CD4-positive, alpha-beta T cell treated with Interferon alpha-2 for 1 hour (primary cell): ENCODE results near the gene BMP7.
"Not testable (repeated sequence)": the region's sequence is repeated elsewhere in the genome, so short reads cannot be mapped to it uniquely, and the experiment has no call there.

Source experiments
- DNase-seq, 2 donors: peaks; one replicate each; pipeline ENCODE4 v3.0.0-alpha.2; 2020 to 2022

BMP7 gene

GRCh38 chr20:57209413-57209812 is 57.0 kb downstream of the BMP7 start:
- no peak for DNase-seq

DNA sequence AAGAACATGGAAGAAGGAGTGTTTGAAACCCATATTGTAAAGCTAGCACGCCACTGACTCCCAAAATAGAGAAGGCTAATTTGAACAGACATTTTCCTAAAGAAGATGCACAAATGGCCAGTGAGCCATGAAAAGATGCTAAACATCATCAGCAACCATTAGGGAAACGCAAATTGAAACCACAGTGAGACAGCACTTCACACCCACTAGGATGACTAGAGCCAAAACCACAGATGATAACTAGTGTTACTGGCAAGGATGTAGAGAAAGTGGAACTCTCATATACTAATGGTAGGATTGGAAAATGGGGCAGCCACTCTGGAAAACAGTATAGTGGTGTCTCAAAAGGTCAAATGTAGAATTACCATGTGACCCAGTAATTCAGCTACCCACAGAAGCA is 58.2 kb downstream of the BMP7 start:
- DNase-seq = no peak

DNA sequence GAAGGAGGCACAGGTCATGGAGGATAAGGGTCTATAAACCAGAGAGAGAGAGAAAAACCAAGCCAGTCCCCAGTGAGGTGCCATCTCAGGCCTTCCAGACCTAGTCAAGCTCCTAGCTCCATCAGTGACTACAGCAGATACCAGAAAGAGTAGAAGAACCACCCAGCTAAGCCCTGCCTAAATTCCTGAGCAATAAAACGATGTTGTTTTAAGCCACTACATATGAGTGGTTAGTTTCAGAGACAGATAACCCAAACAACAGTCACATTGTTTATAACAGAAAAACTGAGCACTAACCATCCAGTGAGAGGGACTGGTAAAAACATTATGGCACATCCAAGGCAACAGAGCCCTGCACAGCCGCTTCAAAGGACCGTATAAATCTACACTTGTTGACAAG is 59.2 kb downstream of the BMP7 start:
- DNase-seq = no peak

GRCh38 chr20:57205606-57206219 is 60.7 kb downstream of the BMP7 start:
- no peak for DNase-seq

- no peak for DNase-seq
Observed at GRCh38 chr20:57203986-57204385, 62.5 kb downstream of the BMP7 start.

DNA sequence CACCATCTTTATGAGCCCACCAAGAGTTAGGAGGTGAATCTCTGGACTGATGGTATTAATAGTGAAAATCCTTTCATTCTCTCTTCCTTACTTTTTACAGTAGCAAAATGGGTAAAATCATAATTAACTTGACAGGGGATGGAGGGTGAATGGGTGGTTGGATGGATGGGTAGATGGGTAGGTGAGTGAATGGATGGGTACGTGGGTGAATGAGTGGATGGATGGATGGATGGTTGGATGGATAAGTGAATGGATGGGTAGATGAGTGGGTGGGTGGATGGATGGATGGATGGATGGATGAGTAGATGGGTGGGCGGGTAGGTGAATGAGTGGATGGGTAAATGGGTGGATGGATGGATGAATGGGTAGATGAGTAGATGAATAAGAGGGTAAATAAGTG is 63.2 kb downstream of the BMP7 start:
- DNase-seq = no peak

DNA sequence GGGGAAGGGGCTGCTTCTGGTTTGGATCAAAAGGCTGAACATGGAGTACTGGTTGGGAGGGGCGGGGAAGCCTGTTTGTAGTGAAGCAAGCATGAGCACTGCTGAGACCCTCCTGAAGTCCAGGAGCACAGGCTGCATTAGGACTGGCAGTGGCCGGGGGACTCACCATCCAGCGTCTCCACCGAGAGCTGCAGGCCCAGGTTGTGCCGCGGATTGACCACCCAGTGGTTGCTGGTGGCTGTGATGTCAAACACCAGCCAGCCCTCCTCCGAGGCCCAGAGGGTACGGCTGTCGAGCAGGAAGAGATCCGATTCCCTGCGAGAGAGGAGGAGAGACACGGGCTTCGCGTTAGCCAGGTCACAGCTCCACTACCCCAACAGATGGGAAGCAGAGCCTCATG is 64.1 kb downstream of the BMP7 start:
- DNase-seq = no peak

DNA sequence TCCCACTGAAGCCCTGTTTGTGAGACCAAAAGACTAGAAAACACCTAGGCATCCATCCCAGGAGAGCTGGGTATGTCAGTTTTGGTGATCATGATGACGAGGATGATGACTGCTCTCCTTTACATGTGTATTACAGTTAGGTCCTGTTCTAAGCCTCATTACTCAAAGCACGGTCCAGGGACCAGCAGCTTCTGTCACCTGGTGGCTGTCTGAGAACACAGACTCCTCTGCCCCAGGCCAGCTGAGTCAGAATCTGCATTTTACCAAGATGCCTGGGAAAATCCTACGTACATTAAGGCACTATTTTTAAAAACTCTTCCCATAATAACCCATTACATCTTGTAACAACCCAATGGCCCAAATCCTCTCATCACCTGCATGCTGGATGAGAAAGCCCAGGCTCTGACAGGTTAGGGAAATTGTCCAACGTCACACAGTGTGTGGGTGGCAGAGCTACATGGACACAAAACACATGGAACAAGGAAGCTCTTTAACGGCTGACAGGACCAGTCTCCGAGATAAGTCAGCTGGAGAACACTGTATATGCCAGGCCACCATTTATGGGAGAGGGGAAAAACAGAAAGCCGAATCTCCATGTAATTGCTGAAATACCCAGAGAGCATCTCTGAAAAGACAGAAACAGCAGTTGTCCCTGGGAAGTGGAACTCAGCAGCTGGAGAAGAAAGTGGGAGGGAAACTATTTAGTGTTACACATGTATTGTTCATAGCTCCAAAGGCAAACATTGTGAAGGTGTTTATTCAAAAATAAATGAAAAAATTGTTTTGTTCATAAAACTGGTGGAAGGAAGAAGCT is 65.4 kb downstream of the BMP7 start:
- DNase-seq = no peak

GRCh38 chr20:57199656-57200405 is 66.6 kb downstream of the BMP7 start:
- no peak for DNase-seq

GRCh38 chr20:57198132-57199072 is 68.0 kb downstream of the BMP7 start:
- no peak for DNase-seq

- DNase-seq = no peak
Observed at GRCh38 chr20:57197352-57198131, 68.9 kb downstream of the BMP7 start.

DNA sequence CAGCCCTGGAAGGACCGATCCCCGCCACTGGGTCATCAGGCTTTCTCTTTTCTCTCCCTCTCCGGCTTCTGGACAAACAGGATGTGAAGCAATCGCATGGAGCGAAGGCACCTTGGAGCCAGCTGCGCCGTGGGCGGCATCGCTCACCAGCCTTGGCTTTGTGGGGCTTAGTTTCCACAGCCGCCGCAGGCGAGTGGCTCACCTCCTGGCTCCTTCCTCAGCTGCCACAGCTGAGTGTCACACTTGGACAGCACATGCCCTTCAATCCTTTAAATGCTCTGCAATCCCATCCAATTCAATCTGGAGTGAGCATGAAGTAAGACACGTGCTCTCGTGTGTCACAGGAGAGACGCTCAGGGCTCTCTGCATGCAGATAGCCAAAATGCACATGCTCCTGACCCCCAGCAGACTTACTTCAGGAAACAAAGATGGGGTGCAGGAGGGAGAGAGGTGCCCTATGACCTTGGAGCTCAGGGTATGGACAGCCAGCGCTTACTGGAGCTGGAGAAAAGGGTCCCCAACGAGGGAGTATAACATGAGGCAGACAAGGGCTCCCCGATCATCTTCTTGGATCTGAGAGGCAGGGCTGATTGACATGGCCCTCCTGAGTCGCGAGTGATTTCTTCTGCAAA is 70.9 kb downstream of the BMP7 start:
- DNase-seq = no peak

GRCh38 chr20:57195023-57195422 is 71.4 kb downstream of the BMP7 start:
- no peak for DNase-seq

GRCh38 chr20:57194154-57194553 is 72.3 kb downstream of the BMP7 start:
- DNase-seq = no peak

DNA sequence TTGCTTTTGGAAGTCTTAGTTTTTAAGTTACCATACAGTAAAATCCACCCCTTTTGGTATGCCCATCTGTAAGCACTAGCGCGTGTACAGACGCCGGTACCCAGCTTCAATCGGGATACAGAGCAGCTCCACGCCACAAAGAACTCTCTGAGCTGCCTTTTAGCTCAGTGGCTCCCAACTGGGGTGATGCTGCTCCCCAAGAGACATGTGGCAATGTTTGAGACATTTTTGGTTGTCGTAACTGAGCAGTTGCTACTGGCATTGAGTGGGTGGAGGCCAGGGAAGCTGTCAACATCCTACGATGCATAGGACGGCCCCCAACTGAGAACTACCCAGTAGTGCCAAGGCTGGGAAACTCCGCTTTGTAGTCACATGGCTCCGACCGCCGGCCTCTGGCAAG is 73.3 kb downstream of the BMP7 start:
- no peak for DNase-seq

GRCh38 chr20:57192311-57192710 is 74.1 kb downstream of the BMP7 start:
- no peak for DNase-seq

DNA sequence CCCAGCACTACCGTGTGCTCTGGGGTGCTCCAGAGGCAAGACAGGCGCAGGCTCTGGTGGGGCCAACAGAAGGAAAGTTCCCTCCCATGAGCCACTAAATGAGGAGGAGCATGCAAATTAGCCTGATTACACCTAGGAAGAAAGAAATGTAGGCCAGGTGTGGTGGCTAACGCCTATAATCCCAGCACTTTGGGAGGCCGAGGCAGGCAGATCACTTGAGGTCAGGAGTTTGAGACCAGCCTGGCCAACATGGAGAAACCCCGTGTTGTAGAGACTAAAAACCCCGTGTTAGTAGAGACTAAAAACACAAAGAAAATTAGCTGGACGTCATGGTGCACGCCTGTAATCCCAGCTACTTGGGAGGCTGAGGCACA is 75.2 kb downstream of the BMP7 start:
- DNase-seq = not testable (repeated sequence)

DNA sequence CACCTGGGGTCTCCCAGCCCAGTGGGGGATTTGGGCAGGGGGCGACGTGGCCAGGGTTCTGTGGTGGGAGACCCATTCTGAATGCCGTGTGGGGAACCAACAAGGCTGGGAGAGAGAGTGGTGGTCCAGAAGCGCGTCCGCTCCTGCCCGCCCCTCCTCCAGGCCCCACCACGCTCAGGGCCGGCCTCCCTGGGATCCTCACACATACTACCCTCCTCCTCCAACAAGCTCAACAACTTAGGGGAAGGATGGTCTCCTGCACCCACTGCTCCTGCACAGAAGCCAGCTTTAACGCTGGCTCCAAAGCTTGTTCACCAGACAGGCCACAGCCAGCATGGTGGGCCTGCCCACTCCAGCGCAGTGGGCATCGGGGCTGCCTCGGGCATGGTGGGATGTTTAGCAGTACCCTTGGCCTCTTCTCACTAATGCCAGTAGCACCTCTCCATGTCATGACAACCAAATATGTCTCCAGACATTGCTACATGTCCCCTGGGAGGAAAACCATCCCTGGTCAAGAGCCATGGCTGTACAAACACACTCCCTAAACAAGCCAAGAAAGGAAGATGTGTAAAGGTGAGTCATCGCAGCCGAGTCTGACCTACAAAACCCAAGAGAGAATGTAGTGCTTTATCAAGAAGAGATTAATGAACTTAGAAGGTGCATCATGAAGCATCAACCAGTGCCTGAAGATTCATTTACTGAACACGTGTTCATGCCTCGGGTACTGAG is 75.7 kb downstream of the BMP7 start:
- DNase-seq = no peak

GRCh38 chr20:57189713-57190112 is 76.7 kb downstream of the BMP7 start:
- DNase-seq = no peak

DNA sequence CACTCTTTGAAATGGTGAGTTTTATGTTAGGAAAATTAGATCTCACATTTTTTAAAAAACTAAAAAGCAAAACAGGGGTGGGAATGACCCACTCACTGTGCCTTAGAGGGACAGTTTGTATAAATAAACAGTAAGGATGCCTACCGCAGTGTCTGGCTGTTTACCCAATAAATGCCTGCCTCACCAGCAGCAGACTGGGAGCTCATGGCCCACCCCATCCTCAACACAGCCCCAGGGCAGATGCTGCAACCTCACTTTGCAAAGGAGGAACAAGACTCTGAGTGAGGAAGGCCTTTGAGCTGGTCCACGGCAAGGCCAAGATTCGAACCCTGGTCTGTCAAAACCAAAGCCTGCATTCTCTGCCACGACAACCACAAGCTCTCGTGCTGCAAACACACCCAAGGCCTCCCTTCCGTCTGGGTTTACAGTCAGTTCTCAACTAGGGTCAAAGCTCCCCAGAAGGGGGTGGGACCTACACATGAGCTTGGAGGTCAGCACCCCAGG is 77.8 kb downstream of the BMP7 start:
- DNase-seq = no peak

GRCh38 chr20:57188056-57188455 is 78.4 kb downstream of the BMP7 start:
- no peak for DNase-seq
